ENCODE data around the gene AUTS2. TPM values are rescaled to one million over a fixed set of nuclear protein-coding genes. Genes with fewer than 3 reads are reported as not detected.

AUTS2 gene
- polyA plus RNA-seq, 3 donors, result 0.08 to 0.35 TPM; not detected in 1

DNA sequence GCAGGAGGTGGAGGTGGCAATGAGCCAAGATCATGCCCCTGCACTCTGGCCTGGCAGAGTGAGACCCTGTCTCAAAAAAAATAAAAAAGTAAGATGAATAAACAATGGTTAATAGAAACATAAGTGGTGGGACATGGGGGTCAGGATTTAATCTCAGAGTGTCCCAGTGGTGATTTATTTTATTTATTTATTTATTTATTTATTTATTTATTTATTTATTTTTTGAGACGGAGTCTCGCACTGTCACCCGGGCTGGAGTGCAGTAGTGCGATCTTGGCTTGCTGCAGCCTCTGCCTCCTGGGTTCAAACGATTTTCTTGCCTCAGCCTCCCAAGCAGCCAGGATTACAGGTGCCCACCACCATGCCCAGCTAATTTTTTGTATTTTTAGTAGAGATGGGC lies 1051.0 kb downstream of the AUTS2 start:
- Histone ChIP-seq H3K27ac (ENCODE audit: low read depth in 1 of 2, low read length in 2 of 2) (no peak overlapping the region), H3K9ac (ENCODE audit: insufficient read depth, low read length, poor library complexity, severe bottlenecking) (no peak overlapping the region), H3K36me3 (replicated peaks in 1 of 2; ENCODE audit: control insufficient read depth in 1 of 2, insufficient read depth in 2 of 2, low read length in 2 of 2) (no peaks in the 10 kb centered on the region), H3K27me3 (ENCODE audit: control insufficient read depth in 2 of 2, insufficient read depth in 2 of 2, low read length in 2 of 2) (no peaks in the 10 kb centered on the region), H3K79me2 (ENCODE audit: insufficient read depth, low read length) (no peaks in the 10 kb centered on the region), H3K9me3 (replicated peaks in 1 of 2; ENCODE audit: control insufficient read depth in 1 of 2, insufficient read depth in 1 of 2, low read length in 2 of 2) (no peaks in the 10 kb centered on the region), H4K20me1 (ENCODE audit: insufficient read depth, low read length) (no peaks in the 10 kb centered on the region), H2AFZ (ENCODE audit: insufficient read depth, low read depth, low read length, poor library complexity, severe bottlenecking) (no peak overlapping the region), H3K4me2 (replicated peaks; ENCODE audit: extremely low read depth, low read length, poor library complexity, severe bottlenecking) (no peak overlapping the region), H3K4me3 (replicated peaks in 1 of 3; ENCODE audit: low read depth in 2 of 3, low read length in 3 of 3) (no peak overlapping the region), H3K4me1 (ENCODE audit: control insufficient read depth in 1 of 2, insufficient read depth in 2 of 2, low read length in 2 of 2) (no peaks in the 10 kb centered on the region)
- no CpG with 5 or more reads among the region's 5 CpGs for WGBS (ENCODE audit: insufficient coverage)
- DNase-seq, result no peak
- Mint-ChIP-seq H3K9me3 (peaks cover 0 to 11% (median 0%) of the 10 kb centered on the region in 7 donors), H3K27me3 (ENCODE audit: low read depth in 3 of 3) (no peaks in the 10 kb centered on the region), H3K36me3 (no peaks in the 10 kb centered on the region), H3K27ac (no peak overlapping the region), H3K4me1 (no peaks in the 10 kb centered on the region), H3K4me3 (no peak overlapping the region)
- TF ChIP-seq, protein P1, sequence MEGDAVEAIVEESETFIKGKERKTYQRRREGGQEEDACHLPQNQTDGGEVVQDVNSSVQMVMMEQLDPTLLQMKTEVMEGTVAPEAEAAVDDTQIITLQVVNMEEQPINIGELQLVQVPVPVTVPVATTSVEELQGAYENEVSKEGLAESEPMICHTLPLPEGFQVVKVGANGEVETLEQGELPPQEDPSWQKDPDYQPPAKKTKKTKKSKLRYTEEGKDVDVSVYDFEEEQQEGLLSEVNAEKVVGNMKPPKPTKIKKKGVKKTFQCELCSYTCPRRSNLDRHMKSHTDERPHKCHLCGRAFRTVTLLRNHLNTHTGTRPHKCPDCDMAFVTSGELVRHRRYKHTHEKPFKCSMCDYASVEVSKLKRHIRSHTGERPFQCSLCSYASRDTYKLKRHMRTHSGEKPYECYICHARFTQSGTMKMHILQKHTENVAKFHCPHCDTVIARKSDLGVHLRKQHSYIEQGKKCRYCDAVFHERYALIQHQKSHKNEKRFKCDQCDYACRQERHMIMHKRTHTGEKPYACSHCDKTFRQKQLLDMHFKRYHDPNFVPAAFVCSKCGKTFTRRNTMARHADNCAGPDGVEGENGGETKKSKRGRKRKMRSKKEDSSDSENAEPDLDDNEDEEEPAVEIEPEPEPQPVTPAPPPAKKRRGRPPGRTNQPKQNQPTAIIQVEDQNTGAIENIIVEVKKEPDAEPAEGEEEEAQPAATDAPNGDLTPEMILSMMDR (IDR thresholded peaks at IDR 0.05), result no peak
- intact Hi-C loops (cut with micrococcal nuclease), result no loop called here

DNA sequence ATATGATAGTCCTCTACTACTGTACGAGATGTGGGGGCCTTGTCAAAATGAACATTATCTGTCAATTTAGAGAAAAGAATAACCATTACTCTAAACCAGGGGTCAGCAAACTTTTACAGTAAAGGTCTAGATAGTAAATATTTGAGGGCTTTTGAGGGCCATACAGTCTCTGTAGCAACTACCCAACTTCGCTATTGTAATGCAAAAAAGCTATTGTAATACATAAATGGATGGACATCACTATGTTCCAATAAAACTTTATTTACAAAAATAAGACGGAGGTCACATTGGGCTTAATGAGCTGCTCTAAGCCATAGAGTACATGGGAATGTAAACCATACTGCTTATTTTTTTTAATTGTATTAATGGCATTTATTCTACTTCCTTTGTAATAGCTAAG lies 1055.9 kb downstream of the AUTS2 start:
- no CpG with 5 or more reads among the region's 3 CpGs for WGBS (ENCODE audit: insufficient coverage)
- no peak overlapping the region for H3K27ac Mint-ChIP-seq

More for the DNA sequence above, 1055.9 kb downstream of the AUTS2 start:
- Histone ChIP-seq H3K4me2 (replicated peaks; ENCODE audit: extremely low read depth, low read length, poor library complexity, severe bottlenecking) (no peak overlapping the region), H3K4me1 (ENCODE audit: control insufficient read depth in 1 of 2, insufficient read depth in 2 of 2, low read length in 2 of 2) (no peaks in the 10 kb centered on the region), H3K27ac (ENCODE audit: low read depth in 1 of 2, low read length in 2 of 2) (no peak overlapping the region), H4K20me1 (ENCODE audit: insufficient read depth, low read length) (no peaks in the 10 kb centered on the region), H3K9ac (ENCODE audit: insufficient read depth, low read length, poor library complexity, severe bottlenecking) (no peak overlapping the region), H3K27me3 (ENCODE audit: control insufficient read depth in 2 of 2, insufficient read depth in 2 of 2, low read length in 2 of 2) (no peaks in the 10 kb centered on the region), H3K4me3 (replicated peaks in 1 of 3; ENCODE audit: low read depth in 2 of 3, low read length in 3 of 3) (no peak overlapping the region), H3K36me3 (replicated peaks in 1 of 2; ENCODE audit: control insufficient read depth in 1 of 2, insufficient read depth in 2 of 2, low read length in 2 of 2) (no peaks in the 10 kb centered on the region), H3K9me3 (replicated peaks in 1 of 2; ENCODE audit: control insufficient read depth in 1 of 2, insufficient read depth in 1 of 2, low read length in 2 of 2) (peaks cover 0 to 2% of the 10 kb centered on the region in 2 donors), H2AFZ (ENCODE audit: insufficient read depth, low read depth, low read length, poor library complexity, severe bottlenecking) (no peak overlapping the region), H3K79me2 (ENCODE audit: insufficient read depth, low read length) (no peaks in the 10 kb centered on the region)
- TF ChIP-seq, protein P1 (IDR thresholded peaks at IDR 0.05), result no peak
- no peak for DNase-seq
- no peaks in the 10 kb centered on the region for H3K4me1 Mint-ChIP-seq
- peaks cover 0 to 11% (median 0%) of the 10 kb centered on the region in 7 donors for H3K9me3 Mint-ChIP-seq
- H3K36me3 Mint-ChIP-seq, result no peaks in the 10 kb centered on the region
- intact Hi-C loops (cut with micrococcal nuclease), result no loop called here
- no peaks in the 10 kb centered on the region for H3K27me3 Mint-ChIP-seq (ENCODE audit: low read depth in 3 of 3)
- no peak overlapping the region for H3K4me3 Mint-ChIP-seq

Data from CD14-positive monocyte (primary cell).